Rectal smooth muscle tissue (tissue), 1 donor: ENCODE measurements around the gene PCYOX1L.

Experiments
- H3K27ac ChIP-seq: one replicate; pipeline ENCODE4 v1.7.0; 2013; ENCODE audit warnings: low read depth, low read length, inconsistent platforms
- H3K27me3 ChIP-seq: one replicate; pipeline ENCODE4 v1.7.0; 2013; ENCODE audit warnings: low read length; ENCODE audit not compliant: control insufficient read depth, insufficient read depth
- H3K36me3 ChIP-seq: one replicate; pipeline ENCODE4 v1.7.0; 2013; ENCODE audit warnings: low read length; ENCODE audit not compliant: control insufficient read depth, insufficient read depth
- H3K4me1 ChIP-seq: one replicate; pipeline ENCODE4 v1.7.0; 2013; ENCODE audit warnings: low read length; ENCODE audit not compliant: control insufficient read depth, insufficient read depth
- H3K4me3 ChIP-seq: one replicate; pipeline ENCODE4 v1.7.0; 2013; ENCODE audit warnings: low read length
- H3K9ac ChIP-seq: one replicate; pipeline ENCODE4 v1.7.0; 2013; ENCODE audit warnings: low read length

The PCYOX1L gene

GRCh38 chr5:149345147-149345891 lies 12.5 kb upstream of the PCYOX1L start, which contains the start of gene GRPEL2:
GRPEL2 (plus strand) TSS chr5:149345499; CDS start chr5:149345540, 41 bp downstream.
- Histone ChIP-seq H3K27ac (peak within 1 kb of the TSS; percentile 83), H3K4me3 (peak within 1 kb of the TSS; percentile 97), H3K9ac (peak within 1 kb of the TSS; percentile 70), H3K27me3 (no peaks in the 10 kb centered on the region), H3K4me1 (peaks cover 7% of the 10 kb centered on the region), H3K36me3 (peaks cover 12% of the 10 kb centered on the region)

- Histone ChIP-seq H3K36me3 (peaks cover 17% of the 10 kb centered on the region), H3K27ac (peak overlapping the region; percentile 83), H3K4me1 (peaks cover 7% of the 10 kb centered on the region)
Measured at GRCh38 chr5:149345892-149346222, 12.0 kb upstream of the PCYOX1L start.

DNA sequence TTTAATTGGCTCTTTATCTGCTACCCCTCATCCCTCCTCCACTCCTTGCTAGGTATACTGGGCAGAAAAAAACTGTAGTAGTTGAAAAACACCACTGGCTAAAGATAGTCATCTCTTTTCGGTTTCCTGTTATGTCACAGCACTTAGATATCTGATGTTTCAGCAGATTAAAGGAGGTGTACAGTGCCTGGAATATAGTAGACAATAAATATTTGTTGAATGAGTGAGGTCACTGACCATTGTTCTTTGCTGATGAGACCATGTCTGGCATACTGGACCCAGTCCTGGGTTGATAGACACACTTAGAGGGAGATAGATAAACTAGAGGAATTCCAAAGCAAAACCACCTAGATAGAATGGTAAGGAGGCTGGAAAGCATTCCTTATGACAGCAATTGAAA lies 9.3 kb upstream of the PCYOX1L start:
- H3K27ac ChIP-seq: no peak overlapping the region
- H3K4me1 ChIP-seq: peaks cover 7% of the 10 kb centered on the region
- H3K27me3 ChIP-seq: no peaks in the 10 kb centered on the region
- H3K36me3 ChIP-seq: peaks cover 23% of the 10 kb centered on the region
- no peak overlapping the region for H3K9ac ChIP-seq
- no peak overlapping the region for H3K4me3 ChIP-seq

More at GRCh38 chr5:149345892-149346222, 12.0 kb upstream of the PCYOX1L start:
- Histone ChIP-seq H3K9ac (peak overlapping the region; percentile 70), H3K27me3 (no peaks in the 10 kb centered on the region), H3K4me3 (peak overlapping the region; percentile 97)

GRCh38 chr5:149349382-149349781 lies 8.5 kb upstream of the PCYOX1L start:
- no peak overlapping the region for H3K9ac ChIP-seq
- H3K36me3 ChIP-seq: peaks cover 23% of the 10 kb centered on the region
- H3K4me1 ChIP-seq: peaks cover 7% of the 10 kb centered on the region
- H3K27me3 ChIP-seq: no peaks in the 10 kb centered on the region
- no peak overlapping the region for H3K4me3 ChIP-seq
- H3K27ac ChIP-seq: no peak overlapping the region

GRCh38 chr5:149352169-149352568 lies 5.7 kb upstream of the PCYOX1L start:
- Histone ChIP-seq H3K9ac (no peak overlapping the region), H3K4me3 (no peak overlapping the region), H3K4me1 (no peaks in the 10 kb centered on the region), H3K27ac (no peak overlapping the region), H3K36me3 (peaks cover 23% of the 10 kb centered on the region), H3K27me3 (no peaks in the 10 kb centered on the region)

DNA sequence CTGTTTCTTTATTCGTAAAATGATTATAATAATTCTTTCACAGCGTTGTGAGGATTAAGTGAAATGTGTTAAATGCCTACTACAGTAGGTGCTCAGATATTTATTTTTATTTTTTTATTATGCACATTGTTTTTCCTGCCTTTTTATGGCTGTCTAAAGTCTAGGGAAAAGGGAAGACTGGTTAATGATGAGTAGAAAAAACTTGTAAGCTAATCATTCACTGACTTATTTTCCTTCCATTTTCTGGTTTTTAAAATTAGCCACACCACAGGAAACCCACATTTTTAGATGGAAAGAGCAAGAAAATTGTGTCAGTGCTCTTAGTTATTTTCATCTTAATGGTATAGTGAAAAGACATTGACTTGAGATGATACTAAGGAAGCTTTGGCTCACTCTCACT lies 3.9 kb upstream of the PCYOX1L start:
- H3K27me3 ChIP-seq: no peaks in the 10 kb centered on the region
- peaks cover 5% of the 10 kb centered on the region for H3K4me1 ChIP-seq
- peaks cover 21% of the 10 kb centered on the region for H3K36me3 ChIP-seq
- no peak overlapping the region for H3K27ac ChIP-seq
- H3K4me3 ChIP-seq: no peak overlapping the region
- H3K9ac ChIP-seq: no peak overlapping the region

GRCh38 chr5:149355688-149356087 lies 2.2 kb upstream of the PCYOX1L start:
- H3K27ac ChIP-seq: no peak overlapping the region
- peaks cover 8% of the 10 kb centered on the region for H3K36me3 ChIP-seq
- H3K4me3 ChIP-seq: no peak overlapping the region
- no peak overlapping the region for H3K9ac ChIP-seq
- peaks cover 5% of the 10 kb centered on the region for H3K4me1 ChIP-seq
- H3K27me3 ChIP-seq: no peaks in the 10 kb centered on the region

GRCh38 chr5:149356391-149356790 lies 1.5 kb upstream of the PCYOX1L start:
- no peaks in the 10 kb centered on the region for H3K27me3 ChIP-seq
- H3K4me3 ChIP-seq: no peak overlapping the region
- peaks cover 5% of the 10 kb centered on the region for H3K4me1 ChIP-seq
- no peak overlapping the region for H3K9ac ChIP-seq
- H3K36me3 ChIP-seq: peaks cover 4% of the 10 kb centered on the region
- no peak overlapping the region for H3K27ac ChIP-seq

DNA sequence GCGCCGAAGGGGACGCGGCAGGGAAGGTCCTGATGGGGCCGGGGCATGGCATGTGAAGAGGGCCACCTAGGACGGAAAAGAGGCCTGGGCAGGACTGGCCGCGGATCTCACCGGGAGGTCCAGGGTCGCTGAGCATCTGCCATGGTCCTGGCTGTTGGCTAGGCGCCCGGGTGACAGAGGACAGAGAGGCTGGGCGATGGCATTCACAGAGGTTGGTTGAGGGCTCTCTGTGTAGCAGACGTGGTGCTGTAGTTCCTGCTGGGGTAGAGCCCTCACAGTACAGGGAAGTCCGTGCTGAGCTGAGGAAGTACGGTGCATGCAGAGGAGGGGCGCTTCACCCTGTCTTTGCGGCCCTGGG lies 427 bp downstream of the PCYOX1L start:
- peak overlapping the region; percentile 67 for H3K9ac ChIP-seq
- H3K27ac ChIP-seq: no peak overlapping the region
- H3K27me3 ChIP-seq: no peaks in the 10 kb centered on the region
- peak overlapping the region; percentile 77 for H3K4me3 ChIP-seq
- no peaks in the 10 kb centered on the region for H3K36me3 ChIP-seq
- peaks cover 5% of the 10 kb centered on the region for H3K4me1 ChIP-seq

- H3K4me3 ChIP-seq: no peak overlapping the region
- peaks cover 5% of the 10 kb centered on the region for H3K4me1 ChIP-seq
- no peak overlapping the region for H3K27ac ChIP-seq
- no peaks in the 10 kb centered on the region for H3K27me3 ChIP-seq
- no peak overlapping the region for H3K9ac ChIP-seq
- no peaks in the 10 kb centered on the region for H3K36me3 ChIP-seq
Measured at GRCh38 chr5:149358868-149359495, 1.1 kb downstream of the PCYOX1L start.

DNA sequence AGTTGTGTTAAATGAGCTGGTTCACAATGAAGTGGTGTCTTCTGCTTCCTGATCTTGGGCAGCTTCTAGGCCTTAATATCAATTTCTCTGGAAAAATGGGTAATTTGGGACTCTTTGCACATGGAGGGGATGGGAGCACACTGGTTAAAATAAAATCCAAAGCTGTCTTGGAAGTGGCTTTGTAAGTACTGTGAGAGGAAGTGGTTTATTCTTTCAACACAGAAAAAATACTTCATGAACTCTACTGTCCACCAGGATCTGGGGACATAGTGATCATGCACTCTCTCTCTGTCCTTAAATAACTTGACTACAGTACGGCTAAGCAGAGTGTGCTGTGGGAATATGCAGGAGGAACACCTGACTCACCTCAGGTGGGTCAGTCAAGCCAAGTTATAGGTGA lies 2.4 kb downstream of the PCYOX1L start:
- no peaks in the 10 kb centered on the region for H3K36me3 ChIP-seq
- H3K4me3 ChIP-seq: no peak overlapping the region
- no peak overlapping the region for H3K27ac ChIP-seq
- H3K9ac ChIP-seq: no peak overlapping the region
- peaks cover 5% of the 10 kb centered on the region for H3K4me1 ChIP-seq
- H3K27me3 ChIP-seq: no peaks in the 10 kb centered on the region

GRCh38 chr5:149362541-149362940 lies 4.7 kb downstream of the PCYOX1L start:
- no peaks in the 10 kb centered on the region for H3K36me3 ChIP-seq
- no peak overlapping the region for H3K27ac ChIP-seq
- no peaks in the 10 kb centered on the region for H3K27me3 ChIP-seq
- H3K4me3 ChIP-seq: no peak overlapping the region
- peaks cover 6% of the 10 kb centered on the region for H3K4me1 ChIP-seq
- no peak overlapping the region for H3K9ac ChIP-seq

- Histone ChIP-seq H3K27ac (no peak overlapping the region), H3K4me3 (no peak overlapping the region), H3K27me3 (no peaks in the 10 kb centered on the region), H3K36me3 (no peaks in the 10 kb centered on the region), H3K4me1 (peaks cover 4% of the 10 kb centered on the region), H3K9ac (no peak overlapping the region)
Measured at GRCh38 chr5:149363358-149363757, 5.5 kb downstream of the PCYOX1L start.
